GM19099 (cell line): ENCODE measurements around the gene CREBBP.

ENCODE experiments used
- POLR2A ChIP-seq: IDR thresholded peaks from 3 replicates; pipeline ENCODE4 v1.6.1; 2011; ENCODE audit warnings: low read depth; ENCODE audit not compliant: insufficient read length; ENCODE audit errors: extremely low read depth

The CREBBP gene

GRCh38 chr16:3884398-3884797 lies 3.9 kb upstream of the CREBBP start:
- no peak for TF ChIP-seq POLR2A

- TF ChIP-seq POLR2A: no peak
Observed at GRCh38 chr16:3882531-3882930, 2.0 kb upstream of the CREBBP start.

- no peak for TF ChIP-seq POLR2A
Observed at GRCh38 chr16:3881499-3881990, 1.0 kb upstream of the CREBBP start.

GRCh38 chr16:3879887-3880564 lies 487 bp downstream of the CREBBP start:
- no peak for TF ChIP-seq POLR2A

GRCh38 chr16:3879258-3879886 lies 1.1 kb downstream of the CREBBP start:
- no peak for TF ChIP-seq POLR2A

- TF ChIP-seq POLR2A: no peak
Observed at GRCh38 chr16:3878610-3879009, 1.9 kb downstream of the CREBBP start.

GRCh38 chr16:3876695-3877094 lies 3.8 kb downstream of the CREBBP start:
- TF ChIP-seq POLR2A: no peak

- TF ChIP-seq POLR2A: no peak
Observed at GRCh38 chr16:3876160-3876559, 4.4 kb downstream of the CREBBP start.

GRCh38 chr16:3874794-3875692 lies 5.5 kb downstream of the CREBBP start:
- TF ChIP-seq POLR2A: no peak

- TF ChIP-seq POLR2A: no peak
Observed at GRCh38 chr16:3874242-3874641, 6.3 kb downstream of the CREBBP start.

- TF ChIP-seq POLR2A: no peak
Observed at GRCh38 chr16:3873482-3874173, 6.9 kb downstream of the CREBBP start.

- no peak for TF ChIP-seq POLR2A
Observed at GRCh38 chr16:3872216-3872895, 8.2 kb downstream of the CREBBP start.

- no peak for TF ChIP-seq POLR2A
Observed at GRCh38 chr16:3868967-3869366, 11.5 kb downstream of the CREBBP start.

GRCh38 chr16:3868556-3868955 lies 12.0 kb downstream of the CREBBP start:
- TF ChIP-seq POLR2A: no peak
